Osteoblast (primary cell): ENCODE data around the gene RUNX2. TPM values are rescaled to one million over a fixed set of nuclear protein-coding genes. Genes with fewer than 3 reads are reported as not detected.

Experiments
- DNase-seq: peaks from one replicate; pipeline ENCODE4 v3.0.0; 2011; ENCODE audit warnings: low spot score, mixed read lengths; ENCODE audit not compliant: insufficient read length; ENCODE audit errors: missing footprints
- H2AFZ ChIP-seq: 2 replicates; pipeline ENCODE4 v1.6.0; 2011; ENCODE audit warnings: mild to moderate bottlenecking, low read length
- H3K27ac ChIP-seq: 2 replicates; pipeline ENCODE4 v1.5.1; 2011; ENCODE audit warnings: mild to moderate bottlenecking, low read depth, low read length, moderate library complexity
- H3K27me3 ChIP-seq: 2 replicates; pipeline ENCODE4 v1.6.0; 2012; ENCODE audit warnings: mild to moderate bottlenecking, control low read depth, inconsistent platforms, low read length, moderate library complexity; ENCODE audit not compliant: insufficient read depth
- H3K36me3 ChIP-seq: 2 replicates; pipeline ENCODE4 v1.5.1; 2011; ENCODE audit warnings: mild to moderate bottlenecking, low read length, control low read depth, moderate library complexity; ENCODE audit not compliant: insufficient read depth
- H3K4me1 ChIP-seq: 2 replicates; pipeline ENCODE4 v1.5.1; 2011; ENCODE audit warnings: mild to moderate bottlenecking, low read length, control low read depth, moderate library complexity; ENCODE audit not compliant: insufficient read depth
- H3K4me2 ChIP-seq: 2 replicates; pipeline ENCODE4 v1.6.0; 2011; ENCODE audit warnings: mild to moderate bottlenecking, low read length; ENCODE audit not compliant: insufficient read depth
- H3K4me3 ChIP-seq: fragments of 200-600 bp; sonication (generic); 3 replicates; pipeline ENCODE4 v1.5.1; 2012; ENCODE audit warnings: mild to moderate bottlenecking, low read length, inconsistent platforms; ENCODE audit not compliant: insufficient read depth
- H3K79me2 ChIP-seq: 2 replicates; pipeline ENCODE4 v1.6.0; 2012; ENCODE audit warnings: mild to moderate bottlenecking, low read length, control low read depth, inconsistent platforms; ENCODE audit not compliant: insufficient read depth
- H3K9me3 ChIP-seq: 2 replicates; pipeline ENCODE4 v1.5.1; 2011; ENCODE audit warnings: low read depth, low read length, control low read depth
- H4K20me1 ChIP-seq: 2 replicates; pipeline ENCODE4 v1.6.0; 2012; ENCODE audit warnings: mild to moderate bottlenecking, low read length, control low read depth; ENCODE audit not compliant: insufficient read depth
- total RNA-seq: library from RNA; depleted of rRNA; stranded (reverse); fragments of >200 nt; gene quantifications from 2 replicates; pipeline ENCODE4 v1.2.3, GENCODE V29; 2012
- TF ChIP-seq, protein P1 (sequence below): IDR thresholded peaks from 2 replicates; pipeline ENCODE4 v1.5.1; 2011; ENCODE audit warnings: mild to moderate bottlenecking, low read depth, low read length, moderate library complexity; ENCODE audit errors: extremely low read depth

RUNX2 gene
- total RNA-seq, 1 donor, result 30.0 TPM

DNA sequence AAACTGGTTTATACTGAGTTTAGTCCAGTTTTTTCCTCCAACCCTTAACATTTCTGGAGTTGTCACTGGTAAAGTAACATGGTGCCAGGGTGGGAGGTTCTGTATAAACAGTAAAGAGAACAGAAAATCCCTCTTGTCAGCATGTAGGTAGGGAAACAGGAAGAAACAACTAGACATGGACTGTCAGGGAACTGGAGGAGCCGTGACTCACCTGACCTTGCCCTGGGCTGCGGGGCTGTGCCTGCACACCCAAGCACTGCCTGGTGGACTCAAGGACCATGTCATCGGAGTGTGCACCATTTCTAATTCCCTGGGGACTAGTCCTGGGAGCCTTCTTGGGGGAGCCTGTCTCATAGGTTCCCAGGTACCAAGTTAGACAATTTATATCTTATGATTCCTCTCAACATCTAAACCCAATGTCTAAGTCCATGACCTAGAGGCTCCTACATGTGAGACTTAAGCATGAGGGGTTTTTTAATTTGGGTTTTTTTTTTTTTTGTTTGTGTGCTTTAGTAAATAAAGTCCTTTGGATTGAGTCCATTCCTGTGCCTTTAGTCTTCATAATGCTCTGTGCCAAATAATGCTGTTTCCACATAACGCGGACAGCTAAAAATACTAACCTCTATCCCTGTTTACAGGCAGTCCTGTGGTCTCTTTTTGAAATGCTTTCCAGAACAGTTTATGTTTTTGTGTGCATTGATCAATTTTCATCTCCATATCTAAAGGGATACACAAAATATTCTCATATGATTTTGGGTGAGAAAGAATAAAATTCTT is 186.5 kb downstream of the RUNX2 start:
- Histone ChIP-seq H4K20me1 (no peaks in the 10 kb centered on the region), H3K4me1 (peaks cover 4% of the 10 kb centered on the region), H3K4me2 (no peak overlapping the region), H3K9me3 (no peaks in the 10 kb centered on the region), H2AFZ (no peak overlapping the region), H3K27me3 (no peaks in the 10 kb centered on the region), H3K27ac (peak overlapping the region; percentile 20), H3K4me3 (no peak overlapping the region), H3K79me2 (peaks cover 3% of the 10 kb centered on the region), H3K36me3 (peaks cover 36% of the 10 kb centered on the region)
- DNase-seq, result no peak
- TF ChIP-seq, protein P1, sequence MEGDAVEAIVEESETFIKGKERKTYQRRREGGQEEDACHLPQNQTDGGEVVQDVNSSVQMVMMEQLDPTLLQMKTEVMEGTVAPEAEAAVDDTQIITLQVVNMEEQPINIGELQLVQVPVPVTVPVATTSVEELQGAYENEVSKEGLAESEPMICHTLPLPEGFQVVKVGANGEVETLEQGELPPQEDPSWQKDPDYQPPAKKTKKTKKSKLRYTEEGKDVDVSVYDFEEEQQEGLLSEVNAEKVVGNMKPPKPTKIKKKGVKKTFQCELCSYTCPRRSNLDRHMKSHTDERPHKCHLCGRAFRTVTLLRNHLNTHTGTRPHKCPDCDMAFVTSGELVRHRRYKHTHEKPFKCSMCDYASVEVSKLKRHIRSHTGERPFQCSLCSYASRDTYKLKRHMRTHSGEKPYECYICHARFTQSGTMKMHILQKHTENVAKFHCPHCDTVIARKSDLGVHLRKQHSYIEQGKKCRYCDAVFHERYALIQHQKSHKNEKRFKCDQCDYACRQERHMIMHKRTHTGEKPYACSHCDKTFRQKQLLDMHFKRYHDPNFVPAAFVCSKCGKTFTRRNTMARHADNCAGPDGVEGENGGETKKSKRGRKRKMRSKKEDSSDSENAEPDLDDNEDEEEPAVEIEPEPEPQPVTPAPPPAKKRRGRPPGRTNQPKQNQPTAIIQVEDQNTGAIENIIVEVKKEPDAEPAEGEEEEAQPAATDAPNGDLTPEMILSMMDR, result no peak

DNA sequence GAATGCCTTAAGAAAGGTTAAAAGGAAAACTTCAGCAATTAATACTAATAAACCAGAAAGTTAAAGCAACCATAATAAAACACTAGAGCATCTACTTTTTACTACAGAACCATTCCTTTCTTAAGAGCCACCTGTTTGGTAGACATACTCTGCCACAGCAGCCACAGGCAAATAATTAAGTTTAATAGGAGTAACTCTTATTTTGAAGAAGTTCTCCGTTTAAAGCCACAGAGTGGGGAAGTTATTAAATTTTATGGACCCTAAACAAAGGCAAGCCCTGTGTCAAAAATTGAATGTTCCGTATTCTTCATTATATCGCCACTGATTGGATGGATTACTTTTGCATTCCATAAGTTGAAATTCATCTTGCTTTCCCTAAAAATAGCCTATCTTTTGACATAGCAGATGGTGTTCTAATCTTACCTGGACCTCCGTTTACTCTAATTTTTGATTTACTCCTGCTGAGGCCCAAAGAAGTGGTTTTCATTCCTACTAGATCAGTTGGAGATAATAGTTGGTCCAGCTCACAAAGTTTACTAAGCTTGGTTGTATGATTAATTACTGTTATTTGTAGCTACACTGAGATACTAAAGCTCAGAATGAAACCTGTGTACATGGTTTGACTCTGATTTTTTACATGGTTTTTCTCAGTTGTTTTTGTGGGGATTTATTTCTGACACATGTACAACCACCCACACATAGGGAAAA is 190.0 kb downstream of the RUNX2 start:
- Histone ChIP-seq H3K27ac (no peak overlapping the region), H3K4me2 (no peak overlapping the region), H3K4me3 (no peak overlapping the region), H3K27me3 (no peaks in the 10 kb centered on the region), H3K4me1 (peaks cover 23% of the 10 kb centered on the region), H3K79me2 (peaks cover 7% of the 10 kb centered on the region), H3K9me3 (no peaks in the 10 kb centered on the region), H3K36me3 (peaks cover 24% of the 10 kb centered on the region), H2AFZ (no peak overlapping the region), H4K20me1 (no peaks in the 10 kb centered on the region)
- DNase-seq, result no peak
- TF ChIP-seq, protein P1, result no peak

DNA sequence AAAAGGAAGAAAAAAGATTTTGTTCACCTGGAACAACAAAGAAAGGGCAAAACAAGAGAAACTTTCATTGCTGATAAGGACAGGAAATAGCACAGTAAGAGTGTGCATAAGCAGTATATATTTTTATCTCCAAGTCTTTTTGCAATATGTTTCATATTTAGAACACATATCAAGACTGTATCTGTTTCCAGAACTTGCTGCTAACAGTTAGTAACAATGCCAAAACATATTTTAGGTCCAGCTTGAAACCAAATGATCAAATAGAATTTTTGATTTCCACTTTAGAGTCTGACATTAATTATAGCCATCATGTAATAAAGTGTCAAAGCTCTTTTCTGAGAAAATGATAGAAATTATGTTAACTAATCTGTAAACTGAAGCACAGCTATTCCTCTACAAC is 193.1 kb downstream of the RUNX2 start:
- no peak overlapping the region for H3K4me2 ChIP-seq
- no peaks in the 10 kb centered on the region for H3K27me3 ChIP-seq
- TF ChIP-seq, protein P1, result no peak
- no peak overlapping the region for H3K4me3 ChIP-seq
- H4K20me1 ChIP-seq, result no peaks in the 10 kb centered on the region
- peaks cover 7% of the 10 kb centered on the region for H3K79me2 ChIP-seq
- peaks cover 23% of the 10 kb centered on the region for H3K4me1 ChIP-seq
- no peaks in the 10 kb centered on the region for H3K9me3 ChIP-seq
- H3K27ac ChIP-seq, result peak overlapping the region; percentile 66
- peaks cover 12% of the 10 kb centered on the region for H3K36me3 ChIP-seq
- no peak overlapping the region for H2AFZ ChIP-seq
- DNase-seq, result no peak

DNA sequence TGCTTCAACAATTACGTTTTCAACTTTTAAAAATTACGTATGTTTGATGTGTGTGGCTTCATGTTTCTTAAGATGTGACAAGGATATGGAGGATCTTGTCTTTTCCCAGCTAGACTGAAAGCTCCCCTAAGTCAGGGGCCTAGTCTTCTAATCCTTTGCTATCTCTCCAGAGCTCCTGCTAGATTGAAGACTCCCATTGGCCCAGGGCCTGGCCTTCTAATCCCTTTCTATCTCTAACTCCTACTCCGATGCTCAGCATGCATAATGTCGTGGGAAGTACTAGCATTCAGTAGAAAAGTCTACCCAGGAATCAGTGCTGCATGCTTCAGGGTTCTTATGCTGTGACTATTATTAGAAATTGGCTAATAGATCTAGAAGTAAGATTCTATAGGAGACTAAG is 194.4 kb downstream of the RUNX2 start:
- H3K79me2 ChIP-seq, result peaks cover 7% of the 10 kb centered on the region
- H3K4me3 ChIP-seq, result no peak overlapping the region
- H3K36me3 ChIP-seq, result peaks cover 12% of the 10 kb centered on the region
- no peak overlapping the region for H3K4me2 ChIP-seq
- H3K9me3 ChIP-seq, result no peaks in the 10 kb centered on the region
- TF ChIP-seq, protein P1, result no peak
- H3K27me3 ChIP-seq, result no peaks in the 10 kb centered on the region
- H2AFZ ChIP-seq, result no peak overlapping the region
- H4K20me1 ChIP-seq, result no peaks in the 10 kb centered on the region
- no peak for DNase-seq
- no peak overlapping the region for H3K27ac ChIP-seq
- peaks cover 23% of the 10 kb centered on the region for H3K4me1 ChIP-seq
